Measurements from ENCODE around the gene PDPK1. TPM values are rescaled to one million over a fixed set of nuclear protein-coding genes. Genes with fewer than 3 reads are reported as not detected.

Gene PDPK1
- total RNA-seq, 1 donor from 2014 or later: 13.9 TPM

DNA sequence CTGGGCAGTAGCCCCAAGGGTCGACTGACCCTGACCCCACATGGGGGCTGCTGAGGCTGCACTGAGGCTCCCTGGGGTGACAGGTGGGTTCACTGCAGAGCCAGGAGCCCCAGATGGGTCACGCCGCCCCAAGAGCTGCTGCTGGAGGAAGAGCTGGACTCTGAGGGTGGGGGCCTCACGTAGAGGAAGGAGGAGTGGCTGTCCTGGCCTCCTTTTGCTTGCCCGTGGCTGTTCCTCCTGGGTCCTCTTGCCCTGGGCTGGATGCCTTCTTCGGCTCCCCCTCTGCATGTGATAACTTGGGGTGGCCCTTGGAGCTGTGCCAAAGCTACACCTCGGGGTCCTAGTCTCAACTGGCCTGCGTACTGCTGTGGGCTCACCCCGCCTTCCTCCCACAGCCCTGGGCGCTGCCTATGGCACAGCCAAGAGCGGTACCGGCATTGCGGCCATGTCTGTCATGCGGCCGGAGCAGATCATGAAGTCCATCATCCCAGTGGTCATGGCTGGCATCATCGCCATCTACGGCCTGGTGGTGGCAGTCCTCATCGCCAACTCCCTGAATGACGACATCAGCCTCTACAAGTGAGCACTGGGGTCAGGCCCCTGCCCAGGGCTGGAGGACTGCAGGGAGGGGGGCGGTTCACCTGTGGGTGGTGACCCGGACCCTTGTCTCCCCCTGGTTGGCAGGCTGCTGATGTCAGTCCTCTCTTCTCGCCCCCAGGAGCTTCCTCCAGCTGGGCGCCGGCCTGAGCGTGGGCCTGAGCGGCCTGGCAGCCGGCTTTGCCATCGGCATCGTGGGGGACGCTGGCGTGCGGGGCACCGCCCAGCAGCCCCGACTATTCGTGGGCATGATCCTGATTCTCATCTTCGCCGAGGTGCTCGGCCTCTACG, 18.8 kb upstream of the PDPK1 start:
- Histone ChIP-seq H4K20me1 (ENCODE audit: low read depth) (peaks cover 63% of the 10 kb centered on the region), H3K9me3 (ENCODE audit: low read depth) (no peaks in the 10 kb centered on the region), H2AFZ (replicated peaks) (no peak overlapping the region), H3K27me3 (no peaks in the 10 kb centered on the region), H3K4me1 (peaks cover 14% of the 10 kb centered on the region), H3F3A (ENCODE audit: low read depth) (peaks cover 26% of the 10 kb centered on the region), H3K27ac (no peak overlapping the region), H3K9ac (no peak overlapping the region), H3K4me3 (no peak overlapping the region), H3K36me3 (no peaks in the 10 kb centered on the region), H3K4me2 (no peak overlapping the region), H3K79me2 (ENCODE audit: low read depth) (peaks cover 70% of the 10 kb centered on the region)
- no peaks in the 10 kb centered on the region for H3K9me3 Mint-ChIP-seq
- peaks cover 12% of the 10 kb centered on the region for H3K27me3 Mint-ChIP-seq (ENCODE audit: insufficient read depth, low read depth)
- no peak overlapping the region for H3K27ac Mint-ChIP-seq
- no peak for DNase-seq (ENCODE audit: low spot score)
- peaks cover 41% of the 10 kb centered on the region for H3K4me1 Mint-ChIP-seq
- TF ChIP-seq EZH2 (IDR thresholded peaks at IDR 0.05) (no peak), EZH2phosphoT487 (IDR thresholded peaks at IDR 0.05) (no peak)
- TF ChIP-seq, protein P1, sequence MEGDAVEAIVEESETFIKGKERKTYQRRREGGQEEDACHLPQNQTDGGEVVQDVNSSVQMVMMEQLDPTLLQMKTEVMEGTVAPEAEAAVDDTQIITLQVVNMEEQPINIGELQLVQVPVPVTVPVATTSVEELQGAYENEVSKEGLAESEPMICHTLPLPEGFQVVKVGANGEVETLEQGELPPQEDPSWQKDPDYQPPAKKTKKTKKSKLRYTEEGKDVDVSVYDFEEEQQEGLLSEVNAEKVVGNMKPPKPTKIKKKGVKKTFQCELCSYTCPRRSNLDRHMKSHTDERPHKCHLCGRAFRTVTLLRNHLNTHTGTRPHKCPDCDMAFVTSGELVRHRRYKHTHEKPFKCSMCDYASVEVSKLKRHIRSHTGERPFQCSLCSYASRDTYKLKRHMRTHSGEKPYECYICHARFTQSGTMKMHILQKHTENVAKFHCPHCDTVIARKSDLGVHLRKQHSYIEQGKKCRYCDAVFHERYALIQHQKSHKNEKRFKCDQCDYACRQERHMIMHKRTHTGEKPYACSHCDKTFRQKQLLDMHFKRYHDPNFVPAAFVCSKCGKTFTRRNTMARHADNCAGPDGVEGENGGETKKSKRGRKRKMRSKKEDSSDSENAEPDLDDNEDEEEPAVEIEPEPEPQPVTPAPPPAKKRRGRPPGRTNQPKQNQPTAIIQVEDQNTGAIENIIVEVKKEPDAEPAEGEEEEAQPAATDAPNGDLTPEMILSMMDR (IDR thresholded peaks at IDR 0.05): no peak
- H3K4me3 Mint-ChIP-seq: peak overlapping the region; percentile 82
- H3K36me3 Mint-ChIP-seq: peaks cover 2% of the 10 kb centered on the region

DNA sequence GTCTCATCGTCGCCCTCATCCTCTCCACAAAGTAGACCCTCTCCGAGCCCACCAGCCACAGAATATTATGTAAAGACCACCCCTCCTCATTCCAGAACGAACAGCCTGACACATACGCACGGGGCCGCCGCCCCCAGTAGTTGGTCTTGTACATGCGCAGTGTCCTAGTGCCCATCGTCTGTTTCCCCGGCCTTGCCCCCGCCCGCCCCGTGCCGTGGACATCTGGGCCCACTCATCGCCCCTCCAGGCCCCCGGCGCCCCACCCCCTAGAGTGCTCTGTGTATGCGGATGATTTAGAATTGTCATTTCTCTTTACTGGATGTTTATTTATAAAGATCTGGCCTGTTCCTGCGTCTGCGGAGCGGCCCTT, 18.1 kb upstream of the PDPK1 start:
- TF ChIP-seq EZH2phosphoT487 (IDR thresholded peaks at IDR 0.05) (no peak), EZH2 (IDR thresholded peaks at IDR 0.05) (no peak)
- TF ChIP-seq, protein P1 (IDR thresholded peaks at IDR 0.05): no peak
- no peak overlapping the region for H2AFZ ChIP-seq (replicated peaks)
- no peak overlapping the region for H3K27ac ChIP-seq
- H3K9me3 ChIP-seq (ENCODE audit: low read depth): no peaks in the 10 kb centered on the region
- Mint-ChIP-seq H3K36me3 (peaks cover 2% of the 10 kb centered on the region), H3K27me3 (ENCODE audit: insufficient read depth, low read depth) (peaks cover 11% of the 10 kb centered on the region), H3K4me1 (peaks cover 40% of the 10 kb centered on the region), H3K27ac (no peak overlapping the region), H3K9me3 (no peaks in the 10 kb centered on the region), H3K4me3 (peak overlapping the region; percentile 82)
- peaks cover 13% of the 10 kb centered on the region for H3K4me1 ChIP-seq
- peaks cover 23% of the 10 kb centered on the region for H3F3A ChIP-seq (ENCODE audit: low read depth)
- H4K20me1 ChIP-seq (ENCODE audit: low read depth): peaks cover 58% of the 10 kb centered on the region
- H3K27me3 ChIP-seq: no peaks in the 10 kb centered on the region
- H3K36me3 ChIP-seq: no peaks in the 10 kb centered on the region
- H3K4me2 ChIP-seq: peak overlapping the region; percentile 100
- H3K79me2 ChIP-seq (ENCODE audit: low read depth): peaks cover 64% of the 10 kb centered on the region
- DNase-seq (ENCODE audit: low spot score): no peak
- no peak overlapping the region for H3K9ac ChIP-seq
- peak overlapping the region; percentile 83 for H3K4me3 ChIP-seq

DNA sequence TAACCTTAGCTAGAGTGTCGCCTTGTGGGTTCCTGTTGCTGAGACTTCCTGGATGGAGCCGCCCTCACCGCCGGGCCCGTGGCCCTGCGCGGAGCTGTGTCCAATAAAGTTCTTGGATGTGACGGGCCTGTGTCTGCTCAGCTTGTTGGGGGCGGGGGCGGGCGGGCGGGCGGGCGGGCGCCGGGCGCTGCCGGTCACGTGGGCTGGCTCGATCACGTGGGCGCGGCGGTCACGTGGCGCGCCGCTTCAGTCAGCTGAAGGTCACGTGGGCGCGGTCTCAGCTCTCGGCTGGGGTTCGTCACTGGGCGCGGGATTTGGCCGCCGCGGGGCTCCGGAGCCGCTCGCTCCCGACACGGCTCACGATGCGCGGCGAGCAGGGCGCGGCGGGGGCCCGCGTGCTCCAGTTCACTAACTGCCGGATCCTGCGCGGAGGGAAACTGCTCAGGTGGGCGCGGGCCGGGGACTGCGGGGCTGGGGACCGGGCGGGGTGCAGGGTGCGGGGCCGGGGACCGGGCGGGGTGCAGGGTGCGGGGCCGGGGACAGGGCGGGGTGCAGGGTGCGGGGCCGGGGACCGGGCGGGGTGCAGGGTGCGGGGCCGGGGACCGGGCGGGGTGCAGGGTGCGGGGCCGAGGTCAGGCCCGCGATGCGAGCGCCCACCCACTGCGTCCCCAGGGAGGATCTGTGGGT, 17.6 kb upstream of the PDPK1 start, which contains the start of gene AMDHD2:
Gene AMDHD2 (plus strand): TSS at position 275 of the 687 bp plus-strand sequence. CDS start 88 bp downstream, at position 363.
- TF ChIP-seq EZH2 (IDR thresholded peaks at IDR 0.05) (no peak), EZH2phosphoT487 (IDR thresholded peaks at IDR 0.05) (no peak)
- TF ChIP-seq, protein P1 (IDR thresholded peaks at IDR 0.05): no peak
- peak within 1 kb of the TSS; percentile 78 for H3K27ac Mint-ChIP-seq
- peaks cover 2% of the 10 kb centered on the region for H3K36me3 Mint-ChIP-seq
- H3K4me3 ChIP-seq: peak within 1 kb of the TSS; percentile 83
- peaks cover 8% of the 10 kb centered on the region for H3K4me1 ChIP-seq
- H3K27me3 Mint-ChIP-seq (ENCODE audit: insufficient read depth, low read depth): peaks cover 7% of the 10 kb centered on the region
- H3K4me2 ChIP-seq: peak within 1 kb of the TSS; percentile 100
- peaks cover 53% of the 10 kb centered on the region for H4K20me1 ChIP-seq (ENCODE audit: low read depth)
- H3K9ac ChIP-seq: peak within 1 kb of the TSS; percentile 75
- no peaks in the 10 kb centered on the region for H3K9me3 Mint-ChIP-seq
- H3K4me3 Mint-ChIP-seq: peak within 1 kb of the TSS; percentile 89
- peak; percentile 97 for DNase-seq (ENCODE audit: low spot score)
- no peak within 1 kb of the TSS for H2AFZ ChIP-seq (replicated peaks)
- H3K9me3 ChIP-seq (ENCODE audit: low read depth): no peaks in the 10 kb centered on the region
- no peaks in the 10 kb centered on the region for H3K27me3 ChIP-seq
- no peak within 1 kb of the TSS for H3K27ac ChIP-seq
- peaks cover 23% of the 10 kb centered on the region for H3F3A ChIP-seq (ENCODE audit: low read depth)
- H3K36me3 ChIP-seq: no peaks in the 10 kb centered on the region
- peaks cover 58% of the 10 kb centered on the region for H3K79me2 ChIP-seq (ENCODE audit: low read depth)
- peaks cover 34% of the 10 kb centered on the region for H3K4me1 Mint-ChIP-seq
